Stomach (tissue), 9 donors: ENCODE measurements around the gene MALT1. TPM values are rescaled to one million over a fixed set of nuclear protein-coding genes. Genes with fewer than 3 reads are reported as not detected.

ENCODE experiments used
- DNase-seq, 2 donors: peaks; one replicate each; pipeline versions ENCODE4 v3.0.0 to v3.0.0-alpha.2; 2013 to 2019
- H3K27ac ChIP-seq, 5 donors: fragments of 200-600 bp in 4 of 5; sonication (generic) in 4 of 5; one replicate each; pipeline ENCODE4 v1.5.1; 2013 to 2019; ENCODE audit warnings: mild to moderate bottlenecking in 1 of 5, moderate library complexity in 1 of 5
- H3K27me3 ChIP-seq, 3 donors: fragments of 200-600 bp; sonication (generic); one replicate each; pipeline ENCODE4 v1.5.1; 2017 to 2019; ENCODE audit warnings: mixed run types in 1 of 3
- H3K36me3 ChIP-seq, 4 donors: fragments of 200-600 bp; sonication (generic); 1 replicate in 3 of 4; 2 replicates in 1 of 4; pipeline ENCODE4 v1.5.1; 2016 to 2019
- H3K4me1 ChIP-seq, 4 donors: fragments of 200-600 bp; sonication (generic); one replicate each; pipeline ENCODE4 v1.5.1; 2016 to 2019
- H3K4me3 ChIP-seq, 4 donors: fragments of 200-600 bp; sonication (generic) in 3 of 4; one replicate each; pipeline ENCODE4 v1.5.1; 2016 to 2019; ENCODE audit warnings: mild to moderate bottlenecking in 1 of 4
- H3K9me3 ChIP-seq, 4 donors: fragments of 200-600 bp; sonication (generic); one replicate each; pipeline ENCODE4 v1.5.1; 2016 to 2019
- EP300 ChIP-seq: sonication (generic); formaldehyde crosslinking; IDR thresholded peaks from one replicate; pipeline ENCODE4 v1.6.1; 2017; ENCODE audit warnings: antibody characterized with exemption
- POLR2A ChIP-seq, 4 donors: fragments of 450-650 bp; IDR thresholded peaks; one replicate each; pipeline ENCODE4 v1.6.1; 2016; ENCODE audit warnings: antibody characterized with exemption in 4 of 4, control low read depth in 2 of 4, mild to moderate bottlenecking in 1 of 4, moderate library complexity in 1 of 4
- POLR2AphosphoS5 ChIP-seq, 3 donors: sonication (generic); formaldehyde crosslinking; IDR thresholded peaks; one replicate each; pipeline ENCODE4 v1.6.1; 2016; ENCODE audit warnings: antibody characterized with exemption in 3 of 3
- WGBS, 5 donors: extraction: QIAGEN DNeasy Blood & Tissue Kit in 3 of 5; methylation state at CpG; one replicate each; pipeline versions ENCODE4 v1.1.5 to v1.1.7; 2013 to 2018; 5-methylcytosine and 5-hydroxymethylcytosine counted together
- intact Hi-C: fragments of 100-400 bp; cut with DNase I; formaldehyde crosslinking; loops from one replicate; pipeline ENCODE4 v1.15.1; 2023; ENCODE audit warnings: low total_unique reads
- polyA plus RNA-seq, 3 donors: library from polyadenylated mRNA; stranded (reverse); fragments of 200-250 nt; gene quantifications; one replicate each; pipeline ENCODE4 v1.2.3, GENCODE V29; 2013
- total RNA-seq, 5 donors: library from RNA; depleted of rRNA; stranded (reverse); fragments of >200 nt; gene quantifications; one replicate each; pipeline versions ENCODE4 v1.1.0 to v1.2.3, GENCODE V29; 2014 to 2016
- TF ChIP-seq, protein P1 (sequence below), 7 experiments: fragments of 450-650 bp in 4 of 7; fragments of 200-600 bp in 3 of 7; sonication (generic) in 3 of 7; IDR thresholded peaks; one replicate each; pipeline ENCODE4 v1.5.1; 2016 to 2019; ENCODE audit warnings: antibody characterized with exemption in 7 of 7, control low read depth in 2 of 7, mild to moderate bottlenecking in 1 of 7
- donor health status: healthy with polysubstance abuse.
- donor health status: Bipolar disorder and iron deficiency.
- donor health status: healthy.

MALT1 gene
- total and polyA plus RNA-seq, 8 donors, result 4.9 to 85.7 (median 13.8) TPM

DNA sequence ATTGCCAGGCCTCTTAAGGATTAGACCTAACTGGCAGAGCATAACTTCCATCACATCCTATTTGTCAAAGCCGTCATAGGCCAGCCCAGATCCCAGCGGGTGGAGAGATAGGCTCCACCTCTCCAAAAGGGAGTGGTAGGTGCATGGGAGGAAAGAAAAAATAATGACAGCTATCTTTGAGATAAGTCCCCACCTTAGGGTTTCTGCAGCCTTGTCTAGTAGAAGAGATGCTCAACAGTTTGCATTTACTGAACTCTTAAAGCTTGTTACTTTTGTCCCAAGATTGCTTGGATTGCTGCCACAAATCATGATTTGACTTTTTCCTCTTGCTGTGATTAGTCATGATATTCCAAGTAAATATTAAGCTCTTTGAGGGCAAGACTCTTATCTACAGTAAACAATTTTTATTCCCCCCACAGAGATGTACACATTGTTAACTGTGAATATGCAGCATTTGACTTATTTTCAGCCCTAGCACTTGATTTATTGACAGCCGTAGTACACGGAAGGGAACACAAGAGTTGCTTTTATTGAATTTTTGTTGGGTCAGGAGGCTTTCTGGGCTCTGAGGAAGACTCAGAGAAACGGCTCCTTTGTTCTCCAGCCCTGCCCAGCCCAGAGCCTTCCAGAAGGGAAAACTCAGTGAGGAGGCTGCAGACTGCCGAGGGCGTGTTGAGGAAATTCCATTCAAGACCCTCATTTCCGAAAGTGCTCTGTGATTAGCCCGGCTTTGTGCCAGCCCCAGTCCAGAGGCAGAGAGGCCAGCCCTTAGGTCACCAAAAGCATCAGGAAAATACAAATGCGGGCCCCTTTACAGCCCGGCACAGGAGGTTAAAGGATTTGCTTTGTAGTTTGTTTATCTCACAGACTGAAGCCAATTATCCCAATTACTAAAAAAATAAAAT lies 118.0 kb downstream of the MALT1 start:
- peak overlapping the region; percentile 26 to 88 (median 65) for H3K27ac ChIP-seq
- H3K9me3 ChIP-seq, result no peaks in the 10 kb centered on the region
- no peaks in the 10 kb centered on the region for H3K36me3 ChIP-seq
- no peak overlapping the region for H3K4me3 ChIP-seq
- DNase-seq, result peak; percentile 39 to 82
- TF ChIP-seq, protein P1, sequence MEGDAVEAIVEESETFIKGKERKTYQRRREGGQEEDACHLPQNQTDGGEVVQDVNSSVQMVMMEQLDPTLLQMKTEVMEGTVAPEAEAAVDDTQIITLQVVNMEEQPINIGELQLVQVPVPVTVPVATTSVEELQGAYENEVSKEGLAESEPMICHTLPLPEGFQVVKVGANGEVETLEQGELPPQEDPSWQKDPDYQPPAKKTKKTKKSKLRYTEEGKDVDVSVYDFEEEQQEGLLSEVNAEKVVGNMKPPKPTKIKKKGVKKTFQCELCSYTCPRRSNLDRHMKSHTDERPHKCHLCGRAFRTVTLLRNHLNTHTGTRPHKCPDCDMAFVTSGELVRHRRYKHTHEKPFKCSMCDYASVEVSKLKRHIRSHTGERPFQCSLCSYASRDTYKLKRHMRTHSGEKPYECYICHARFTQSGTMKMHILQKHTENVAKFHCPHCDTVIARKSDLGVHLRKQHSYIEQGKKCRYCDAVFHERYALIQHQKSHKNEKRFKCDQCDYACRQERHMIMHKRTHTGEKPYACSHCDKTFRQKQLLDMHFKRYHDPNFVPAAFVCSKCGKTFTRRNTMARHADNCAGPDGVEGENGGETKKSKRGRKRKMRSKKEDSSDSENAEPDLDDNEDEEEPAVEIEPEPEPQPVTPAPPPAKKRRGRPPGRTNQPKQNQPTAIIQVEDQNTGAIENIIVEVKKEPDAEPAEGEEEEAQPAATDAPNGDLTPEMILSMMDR (IDR thresholded peaks at IDR 0.05), result no peak
- TF ChIP-seq POLR2AphosphoS5 (IDR thresholded peaks at IDR 0.05), result peak in 2 of 3 donors; percentile 5 to 22
- no peaks in the 10 kb centered on the region for H3K27me3 ChIP-seq
- H3K4me1 ChIP-seq, result peaks cover 18 to 51% (median 38%) of the 10 kb centered on the region in 4 donors
- intact Hi-C loops, result no loop called here
- WGBS, 5 donors, result 17 to 31% (median 25%) methylated on average over 11 of the region's 11 CpGs

DNA sequence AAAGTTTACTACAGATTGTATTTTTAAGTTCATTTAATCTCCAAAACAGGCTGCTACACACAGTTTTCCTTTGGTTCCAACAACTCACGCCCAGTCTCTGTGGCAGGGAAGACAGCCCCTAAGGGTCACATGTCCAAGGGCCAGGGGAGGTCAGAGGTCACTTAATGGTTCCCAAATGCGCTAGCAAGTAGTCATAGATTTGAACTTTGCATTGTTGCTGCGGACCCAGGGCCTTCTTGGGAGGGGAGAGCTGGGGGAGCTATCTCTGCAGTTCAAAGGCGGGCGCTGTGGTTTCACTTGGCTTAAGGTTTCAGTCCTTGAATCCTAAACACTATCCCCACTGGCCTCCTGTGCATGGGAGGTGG lies 118.6 kb downstream of the MALT1 start:
- intact Hi-C loops, result no loop called here

GRCh38 chr18:58792086-58792485 lies 120.8 kb downstream of the MALT1 start:
- WGBS, 5 donors, result 53 to 78% (median 75%) methylated on average over 7 of the region's 7 CpGs
- intact Hi-C loops, result no loop called here
- Histone ChIP-seq H3K27me3 (no peaks in the 10 kb centered on the region), H3K4me3 (no peak overlapping the region), H3K4me1 (peaks cover 4 to 32% (median 20%) of the 10 kb centered on the region in 4 donors), H3K36me3 (no peaks in the 10 kb centered on the region), H3K27ac (peak overlapping the region in 1 of 5 donors; percentile 60), H3K9me3 (no peaks in the 10 kb centered on the region)
- TF ChIP-seq POLR2A (IDR thresholded peaks at IDR 0.05), result no peak
- TF ChIP-seq EP300, result no peak
- no peak for TF ChIP-seq POLR2AphosphoS5 (IDR thresholded peaks at IDR 0.05)
- TF ChIP-seq, protein P1 (IDR thresholded peaks at IDR 0.05), result no peak
- peak in 1 of 2 donors; percentile 33 for DNase-seq

More for the DNA sequence above, 118.6 kb downstream of the MALT1 start:
- H3K27me3 ChIP-seq, result no peaks in the 10 kb centered on the region
- no peak for TF ChIP-seq POLR2AphosphoS5 (IDR thresholded peaks at IDR 0.05)
- TF ChIP-seq POLR2A (IDR thresholded peaks at IDR 0.05), result no peak
- TF ChIP-seq, protein P1 (IDR thresholded peaks at IDR 0.05), result no peak
- no peak for TF ChIP-seq EP300
- H3K36me3 ChIP-seq, result no peaks in the 10 kb centered on the region
- peak overlapping the region in 4 of 5 donors; percentile 62 to 88 (median 67) for H3K27ac ChIP-seq
- peaks cover 15 to 45% (median 32%) of the 10 kb centered on the region in 4 donors for H3K4me1 ChIP-seq
- no peaks in the 10 kb centered on the region for H3K9me3 ChIP-seq
- 52 to 58% (median 52%) methylated on average over 5 of the region's 5 CpGs for WGBS, 5 donors
- H3K4me3 ChIP-seq, result no peak overlapping the region
- peak in 1 of 2 donors; percentile 48 for DNase-seq

GRCh38 chr18:58793361-58793760 lies 122.1 kb downstream of the MALT1 start:
- Histone ChIP-seq H3K9me3 (no peaks in the 10 kb centered on the region), H3K27me3 (no peaks in the 10 kb centered on the region), H3K36me3 (no peaks in the 10 kb centered on the region), H3K27ac (no peak overlapping the region), H3K4me1 (peaks cover 4 to 31% (median 20%) of the 10 kb centered on the region in 4 donors), H3K4me3 (no peak overlapping the region)
- no peak for TF ChIP-seq POLR2AphosphoS5 (IDR thresholded peaks at IDR 0.05)
- no peak for TF ChIP-seq POLR2A (IDR thresholded peaks at IDR 0.05)
- TF ChIP-seq, protein P1 (IDR thresholded peaks at IDR 0.05), result no peak
- TF ChIP-seq EP300, result no peak
- 53 to 79% (median 67%) methylated on average over 1 of the region's 1 CpG for WGBS, 5 donors
- intact Hi-C loops, result no loop called here
- DNase-seq, result no peak
